ENCODE results near the gene DGKG. TPM values are rescaled to one million over a fixed set of nuclear protein-coding genes. Genes with fewer than 3 reads are reported as not detected.

DGKG gene
- total and polyA plus RNA-seq, 9 of the 15 experiments (the other 6 are each of a cell fraction or from before 2014, with no cell fraction given): 0.01 to 0.36 (median 0.15) TPM

DNA sequence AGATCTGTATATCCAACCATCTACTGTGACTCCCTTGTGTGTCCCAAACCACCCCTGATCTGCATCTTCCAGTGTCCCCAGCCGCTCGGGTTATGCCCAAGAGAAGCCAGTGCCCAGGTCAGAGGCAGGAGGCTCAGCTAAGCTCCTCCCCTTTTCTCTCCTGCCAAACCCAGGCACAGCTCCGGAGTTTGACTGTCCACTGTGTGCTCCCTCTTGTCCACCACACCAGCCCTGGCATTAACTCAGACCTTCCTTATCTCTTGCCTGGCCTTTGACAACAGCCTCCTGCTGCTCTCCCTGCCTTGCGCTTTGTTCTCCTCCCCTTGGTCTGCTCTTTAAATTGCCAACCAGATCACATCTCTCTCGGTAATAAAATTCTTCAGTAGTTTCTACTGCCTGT is 39.3 kb downstream of the DGKG start:
- CTCF ChIA-PET (ENCODE audit: low intra/inter-chr PET ratio): no interaction called here
- POLR2A ChIA-PET: no interaction called here
- H3K4me1 ChIP-seq (replicated peaks in 1 of 2; ENCODE audit: control insufficient read depth in 2 of 2, insufficient read depth in 2 of 2, low read length in 2 of 2): no peaks in the 10 kb centered on the region

More for the DNA sequence above, 39.3 kb downstream of the DGKG start:
- FAIRE-seq (no peak), ATAC-seq (no peak), DNase-seq (ENCODE audit: extremely low read depth in 1 of 4, low spot score in 3 of 4) (no peak)
- Histone ChIP-seq H4K20me1 (replicated peaks; ENCODE audit: control insufficient read depth, insufficient read depth, low read length) (no peaks in the 10 kb centered on the region), H3K79me2 (ENCODE audit: control insufficient read depth, insufficient read depth, low read length) (no peaks in the 10 kb centered on the region), H3K9ac (ENCODE audit: insufficient read depth in 1 of 2, low read depth in 2 of 2, low read length in 2 of 2) (no peak overlapping the region), H3K36me3 (ENCODE audit: control insufficient read depth, insufficient read depth, low read length) (no peaks in the 10 kb centered on the region), H2AFZ (ENCODE audit: low read depth, low read length) (no peak overlapping the region), H3K4me2 (ENCODE audit: insufficient read depth, low read length) (no peak overlapping the region), H3K27ac (ENCODE audit: extremely low read depth, low read depth, low read length) (no peak overlapping the region), H3K4me3 (no peak overlapping the region), H3K9me3 (replicated peaks; ENCODE audit: control insufficient read depth, insufficient read depth, low read depth, low read length) (no peaks in the 10 kb centered on the region), H3K27me3 (ENCODE audit: control insufficient read depth in 2 of 2, insufficient read depth in 2 of 2, low read length in 2 of 2) (peaks cover 0 to 4% of the 10 kb centered on the region in 2 experiments; a peak in 3 of 5 replicates), H3K9me1 (ENCODE audit: control insufficient read depth, insufficient read depth, low read length) (no peaks in the 10 kb centered on the region)
- WGBS (ENCODE audit: insufficient coverage, low coverage, missing lambda C conversion rate): 1% methylated on average over 5 of the region's 5 CpGs
- no peak for TF ChIP-seq ESRRB (CRISPR knock-in tag; IDR thresholded peaks at IDR 0.05; ENCODE audit: borderline replicate concordance)
- TF ChIP-seq, protein P1, sequence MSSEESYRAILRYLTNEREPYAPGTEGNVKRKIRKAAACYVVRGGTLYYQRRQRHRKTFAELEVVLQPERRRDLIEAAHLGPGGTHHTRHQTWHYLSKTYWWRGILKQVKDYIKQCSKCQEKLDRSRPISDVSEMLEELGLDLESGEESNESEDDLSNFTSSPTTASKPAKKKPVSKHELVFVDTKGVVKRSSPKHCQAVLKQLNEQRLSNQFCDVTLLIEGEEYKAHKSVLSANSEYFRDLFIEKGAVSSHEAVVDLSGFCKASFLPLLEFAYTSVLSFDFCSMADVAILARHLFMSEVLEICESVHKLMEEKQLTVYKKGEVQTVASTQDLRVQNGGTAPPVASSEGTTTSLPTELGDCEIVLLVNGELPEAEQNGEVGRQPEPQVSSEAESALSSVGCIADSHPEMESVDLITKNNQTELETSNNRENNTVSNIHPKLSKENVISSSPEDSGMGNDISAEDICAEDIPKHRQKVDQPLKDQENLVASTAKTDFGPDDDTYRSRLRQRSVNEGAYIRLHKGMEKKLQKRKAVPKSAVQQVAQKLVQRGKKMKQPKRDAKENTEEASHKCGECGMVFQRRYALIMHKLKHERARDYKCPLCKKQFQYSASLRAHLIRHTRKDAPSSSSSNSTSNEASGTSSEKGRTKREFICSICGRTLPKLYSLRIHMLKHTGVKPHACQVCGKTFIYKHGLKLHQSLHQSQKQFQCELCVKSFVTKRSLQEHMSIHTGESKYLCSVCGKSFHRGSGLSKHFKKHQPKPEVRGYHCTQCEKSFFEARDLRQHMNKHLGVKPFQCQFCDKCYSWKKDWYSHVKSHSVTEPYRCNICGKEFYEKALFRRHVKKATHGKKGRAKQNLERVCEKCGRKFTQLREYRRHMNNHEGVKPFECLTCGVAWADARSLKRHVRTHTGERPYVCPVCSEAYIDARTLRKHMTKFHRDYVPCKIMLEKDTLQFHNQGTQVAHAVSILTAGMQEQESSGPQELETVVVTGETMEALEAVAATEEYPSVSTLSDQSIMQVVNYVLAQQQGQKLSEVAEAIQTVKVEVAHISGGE (CRISPR knock-in tag; IDR thresholded peaks at IDR 0.05): no peak
- TF ChIP-seq ZNF217 (CRISPR knock-in tag; IDR thresholded peaks at IDR 0.05): no peak
- TF ChIP-seq, protein P2, sequence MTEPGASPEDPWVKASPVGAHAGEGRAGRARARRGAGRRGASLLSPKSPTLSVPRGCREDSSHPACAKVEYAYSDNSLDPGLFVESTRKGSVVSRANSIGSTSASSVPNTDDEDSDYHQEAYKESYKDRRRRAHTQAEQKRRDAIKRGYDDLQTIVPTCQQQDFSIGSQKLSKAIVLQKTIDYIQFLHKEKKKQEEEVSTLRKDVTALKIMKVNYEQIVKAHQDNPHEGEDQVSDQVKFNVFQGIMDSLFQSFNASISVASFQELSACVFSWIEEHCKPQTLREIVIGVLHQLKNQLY (CRISPR knock-in tag; conservative IDR thresholded peaks at IDR 0.05): no peak
- TF ChIP-seq ZNF121 (CRISPR knock-in tag; conservative IDR thresholded peaks at IDR 0.05): no peak
- no peak for TF ChIP-seq GABPB1 (CRISPR knock-in tag; IDR thresholded peaks at IDR 0.05)
- intact Hi-C loops (cut with micrococcal nuclease): no loop called here
- no TSS peak for BruUV-seq (replicated peaks)
- in situ Hi-C loops (cut with MboI): no loop called here
